Measurements from ENCODE around the gene FRMD4B. TPM values are rescaled to one million over a fixed set of nuclear protein-coding genes. Genes with fewer than 3 reads are reported as not detected.

Gene FRMD4B
- total RNA-seq, 1 donor from 2014 or later: 17.3 TPM

- Histone ChIP-seq H4K20me1 (ENCODE audit: low read depth) (no peaks in the 10 kb centered on the region), H3K4me2 (no peak overlapping the region), H3K9ac (no peak overlapping the region), H3K79me2 (ENCODE audit: low read depth) (no peaks in the 10 kb centered on the region), H2AFZ (replicated peaks) (no peak overlapping the region), H3K36me3 (no peaks in the 10 kb centered on the region), H3K27me3 (no peaks in the 10 kb centered on the region), H3K9me3 (ENCODE audit: low read depth) (no peaks in the 10 kb centered on the region), H3K4me1 (no peaks in the 10 kb centered on the region), H3F3A (ENCODE audit: low read depth) (no peaks in the 10 kb centered on the region), H3K4me3 (no peak overlapping the region), H3K27ac (no peak overlapping the region)
- peaks cover 3% of the 10 kb centered on the region for H3K4me1 Mint-ChIP-seq
- no peaks in the 10 kb centered on the region for H3K9me3 Mint-ChIP-seq
- no peak for DNase-seq (ENCODE audit: low spot score)
- no peak overlapping the region for H3K27ac Mint-ChIP-seq
- no peak for TF ChIP-seq CTCF (IDR thresholded peaks at IDR 0.05)
- TF ChIP-seq EZH2phosphoT487 (IDR thresholded peaks at IDR 0.05): no peak
- no peak for TF ChIP-seq EZH2 (IDR thresholded peaks at IDR 0.05)
- H3K4me3 Mint-ChIP-seq: no peak overlapping the region
- H3K27me3 Mint-ChIP-seq (ENCODE audit: insufficient read depth, low read depth): peaks cover 2% of the 10 kb centered on the region
- no peaks in the 10 kb centered on the region for H3K36me3 Mint-ChIP-seq
These were observed 63.8 kb downstream of the FRMD4B start for GRCh38 chr3:69322158-69322509.

- Mint-ChIP-seq H3K27me3 (ENCODE audit: insufficient read depth, low read depth) (peaks cover 2% of the 10 kb centered on the region), H3K36me3 (no peaks in the 10 kb centered on the region), H3K9me3 (no peaks in the 10 kb centered on the region), H3K4me1 (no peaks in the 10 kb centered on the region), H3K4me3 (no peak overlapping the region), H3K27ac (no peak overlapping the region)
- TF ChIP-seq CTCF (IDR thresholded peaks at IDR 0.05): no peak
- TF ChIP-seq EZH2phosphoT487 (IDR thresholded peaks at IDR 0.05): no peak
- TF ChIP-seq EZH2 (IDR thresholded peaks at IDR 0.05): no peak
- H3K9ac ChIP-seq: no peak overlapping the region
- no peak for DNase-seq (ENCODE audit: low spot score)
- H3K9me3 ChIP-seq (ENCODE audit: low read depth): no peaks in the 10 kb centered on the region
- H3K79me2 ChIP-seq (ENCODE audit: low read depth): no peaks in the 10 kb centered on the region
- no peaks in the 10 kb centered on the region for H4K20me1 ChIP-seq (ENCODE audit: low read depth)
- H3K27ac ChIP-seq: no peak overlapping the region
- H3K4me3 ChIP-seq: no peak overlapping the region
- H3F3A ChIP-seq (ENCODE audit: low read depth): no peaks in the 10 kb centered on the region
- no peaks in the 10 kb centered on the region for H3K27me3 ChIP-seq
- H2AFZ ChIP-seq (replicated peaks): no peak overlapping the region
- H3K36me3 ChIP-seq: no peaks in the 10 kb centered on the region
- no peaks in the 10 kb centered on the region for H3K4me1 ChIP-seq
- H3K4me2 ChIP-seq: no peak overlapping the region
These were observed 64.4 kb downstream of the FRMD4B start for GRCh38 chr3:69321301-69322157.

GRCh38 chr3:69320871-69321271, 65.0 kb downstream of the FRMD4B start:
- no peak overlapping the region for H3K27ac ChIP-seq

More at GRCh38 chr3:69320871-69321271, 65.0 kb downstream of the FRMD4B start:
- Mint-ChIP-seq H3K27me3 (ENCODE audit: insufficient read depth, low read depth) (peaks cover 2% of the 10 kb centered on the region), H3K9me3 (no peaks in the 10 kb centered on the region), H3K36me3 (no peaks in the 10 kb centered on the region), H3K27ac (no peak overlapping the region), H3K4me1 (no peaks in the 10 kb centered on the region), H3K4me3 (no peak overlapping the region)
- no peaks in the 10 kb centered on the region for H4K20me1 ChIP-seq (ENCODE audit: low read depth)
- no peak for DNase-seq (ENCODE audit: low spot score)
- H3F3A ChIP-seq (ENCODE audit: low read depth): no peaks in the 10 kb centered on the region
- H3K27me3 ChIP-seq: no peaks in the 10 kb centered on the region
- no peaks in the 10 kb centered on the region for H3K4me1 ChIP-seq
- no peak overlapping the region for H2AFZ ChIP-seq (replicated peaks)
- no peak overlapping the region for H3K4me3 ChIP-seq
- H3K9ac ChIP-seq: no peak overlapping the region
- H3K4me2 ChIP-seq: no peak overlapping the region
- H3K9me3 ChIP-seq (ENCODE audit: low read depth): no peaks in the 10 kb centered on the region
- H3K79me2 ChIP-seq (ENCODE audit: low read depth): no peaks in the 10 kb centered on the region
- TF ChIP-seq EZH2phosphoT487 (IDR thresholded peaks at IDR 0.05) (no peak), CTCF (IDR thresholded peaks at IDR 0.05) (no peak), EZH2 (IDR thresholded peaks at IDR 0.05) (no peak)
- no peaks in the 10 kb centered on the region for H3K36me3 ChIP-seq

All from neural progenitor cell (in vitro differentiated cells).